Neural progenitor cell (in vitro differentiated cells): ENCODE data around the gene ZNF777. TPM values are rescaled to one million over a fixed set of nuclear protein-coding genes. Genes with fewer than 3 reads are reported as not detected.
"Not testable (repeated sequence)": the region's sequence is repeated elsewhere in the genome, so short reads cannot be mapped to it uniquely, and the experiment has no call there.

Source experiments
- DNase-seq: peaks from one replicate; pipeline ENCODE4 v3.0.0-alpha.2; 2016; ENCODE audit warnings: low spot score
- H2AFZ ChIP-seq: fragments of 200-600 bp; sonication (generic); replicated peaks from 2 replicates; pipeline ENCODE4 v1.6.1; 2016; ENCODE audit warnings: antibody characterized with exemption
- H3F3A ChIP-seq: fragments of 200-600 bp; sonication (generic); 2 replicates; pipeline ENCODE4 v1.6.1; 2016; ENCODE audit warnings: antibody characterized with exemption, low read depth
- H3K27ac ChIP-seq: fragments of 200-600 bp; sonication (generic); 2 replicates; pipeline ENCODE4 v1.5.1; 2016; ENCODE audit warnings: mild to moderate bottlenecking
- H3K27me3 ChIP-seq: fragments of 200-600 bp; sonication (generic); 2 replicates; pipeline ENCODE4 v1.6.1; 2016; ENCODE audit warnings: mild to moderate bottlenecking, moderate library complexity
- H3K36me3 ChIP-seq: fragments of 200-600 bp; sonication (generic); 2 replicates; pipeline ENCODE4 v1.5.1; 2016
- H3K4me1 ChIP-seq: fragments of 200-600 bp; sonication (generic); 2 replicates; pipeline ENCODE4 v1.6.1; 2016; ENCODE audit warnings: mixed run types
- H3K4me2 ChIP-seq: fragments of 200-600 bp; sonication (generic); 2 replicates; pipeline ENCODE4 v1.6.1; 2016
- H3K4me3 ChIP-seq: fragments of 200-600 bp; sonication (generic); 2 replicates; pipeline ENCODE4 v1.5.1; 2016
- H3K79me2 ChIP-seq: fragments of 200-600 bp; sonication (generic); 2 replicates; pipeline ENCODE4 v1.6.1; 2016; ENCODE audit warnings: low read depth
- H3K9ac ChIP-seq: fragments of 200-600 bp; sonication (generic); 2 replicates; pipeline ENCODE4 v1.6.1; 2016
- H3K9me3 ChIP-seq: fragments of 200-600 bp; sonication (generic); 2 replicates; pipeline ENCODE4 v1.5.1; 2016; ENCODE audit warnings: low read depth
- H4K20me1 ChIP-seq: fragments of 200-600 bp; sonication (generic); 2 replicates; pipeline ENCODE4 v1.6.1; 2016; ENCODE audit warnings: low read depth
- H3K27ac Mint-ChIP-seq: 3 replicates; pipeline ENCODE4 v1.8.0; 2021; ENCODE audit warnings: mixed read lengths
- H3K27me3 Mint-ChIP-seq: 2 replicates; pipeline ENCODE4 v1.8.0; 2022; ENCODE audit warnings: low read depth, mild to moderate bottlenecking, inconsistent platforms, moderate library complexity, mixed read lengths; ENCODE audit not compliant: insufficient read depth
- H3K36me3 Mint-ChIP-seq: 3 replicates; pipeline ENCODE4 v1.8.0; 2021; ENCODE audit warnings: mixed read lengths
- H3K4me1 Mint-ChIP-seq: 3 replicates; pipeline ENCODE4 v1.8.0; 2021; ENCODE audit warnings: mixed read lengths
- H3K4me3 Mint-ChIP-seq: 3 replicates; pipeline ENCODE4 v1.8.0; 2021; ENCODE audit warnings: mild to moderate bottlenecking, moderate library complexity, mixed read lengths
- H3K9me3 Mint-ChIP-seq: 3 replicates; pipeline ENCODE4 v1.8.0; 2020; ENCODE audit warnings: mixed read lengths
- CTCF ChIP-seq: fragments of 200-600 bp; sonication (generic); IDR thresholded peaks from 2 replicates; pipeline ENCODE4 v1.5.1; 2017; ENCODE audit warnings: antibody characterized with exemption, mild to moderate bottlenecking
- EZH2 ChIP-seq: fragments of 200-600 bp; sonication (generic); IDR thresholded peaks from 2 replicates; pipeline ENCODE4 v1.6.1; 2017; ENCODE audit warnings: antibody characterized with exemption, mild to moderate bottlenecking, moderate library complexity
- EZH2phosphoT487 ChIP-seq: fragments of 200-600 bp; sonication (generic); IDR thresholded peaks from 2 replicates; pipeline ENCODE4 v1.6.1; 2017; ENCODE audit warnings: antibody characterized with exemption
- total RNA-seq: library from RNA; depleted of rRNA; stranded (reverse); fragments of >200 nt; gene quantifications from 2 replicates; pipeline ENCODE4 v1.2.3, GENCODE V29; 2015; ENCODE audit warnings: low replicate concordance

ZNF777 gene
- total RNA-seq, 1 donor from 2014 or later: 6.6 TPM

- Histone ChIP-seq H4K20me1 (no peaks in the 10 kb centered on the region), H3K9me3 (no peaks in the 10 kb centered on the region), H3F3A (no peaks in the 10 kb centered on the region), H3K4me3 (no peak overlapping the region), H3K27me3 (no peaks in the 10 kb centered on the region), H3K36me3 (no peaks in the 10 kb centered on the region), H3K27ac (no peak overlapping the region), H3K9ac (no peak overlapping the region), H3K4me1 (no peaks in the 10 kb centered on the region), H3K79me2 (no peaks in the 10 kb centered on the region), H3K4me2 (no peak overlapping the region), H2AFZ (peak overlapping the region; percentile 47)
- H3K36me3 Mint-ChIP-seq: no peaks in the 10 kb centered on the region
- DNase-seq: no peak
- H3K4me1 Mint-ChIP-seq: peaks cover 2% of the 10 kb centered on the region
- no peak overlapping the region for H3K4me3 Mint-ChIP-seq
- TF ChIP-seq EZH2phosphoT487 (no peak), CTCF (no peak), EZH2 (no peak)
- H3K27ac Mint-ChIP-seq: peak overlapping the region; percentile 46
- H3K27me3 Mint-ChIP-seq: no peaks in the 10 kb centered on the region
- no peaks in the 10 kb centered on the region for H3K9me3 Mint-ChIP-seq
Measured at GRCh38 chr7:149397470-149398043, 63.3 kb downstream of the ZNF777 start.

GRCh38 chr7:149388550-149389335 is 72.1 kb downstream of the ZNF777 start:
- H3K4me1 Mint-ChIP-seq: not testable (repeated sequence)

GRCh38 chr7:149386514-149386913 is 74.3 kb downstream of the ZNF777 start:
- not testable (repeated sequence) for H3K27ac Mint-ChIP-seq, H3K27me3 Mint-ChIP-seq, H3K27ac ChIP-seq

More at GRCh38 chr7:149388550-149389335, 72.1 kb downstream of the ZNF777 start:
- H3K27me3 ChIP-seq, H3K4me2 ChIP-seq, H3K9ac ChIP-seq, H3K79me2 ChIP-seq, H3K4me3 ChIP-seq, H3K27ac ChIP-seq, H3K4me1 ChIP-seq, H3K4me3 Mint-ChIP-seq, H2AFZ ChIP-seq, H3K9me3 ChIP-seq, DNase-seq, H3F3A ChIP-seq, H3K27me3 Mint-ChIP-seq, H3K9me3 Mint-ChIP-seq, H3K36me3 Mint-ChIP-seq, H3K27ac Mint-ChIP-seq, H4K20me1 ChIP-seq, H3K36me3 ChIP-seq: not testable (repeated sequence)

GRCh38 chr7:149385195-149385950 is 75.5 kb downstream of the ZNF777 start:
- H3F3A ChIP-seq: no peaks in the 10 kb centered on the region
- H3K36me3 Mint-ChIP-seq: no peaks in the 10 kb centered on the region
- H3K4me3 ChIP-seq: no peak overlapping the region
- H3K36me3 ChIP-seq: no peaks in the 10 kb centered on the region
- H3K27ac ChIP-seq: no peak overlapping the region
- H3K27ac Mint-ChIP-seq: no peak overlapping the region
- no peak for TF ChIP-seq EZH2phosphoT487
- no peaks in the 10 kb centered on the region for H3K9me3 ChIP-seq
- H3K27me3 ChIP-seq: no peaks in the 10 kb centered on the region
- DNase-seq: no peak
- H4K20me1 ChIP-seq: no peaks in the 10 kb centered on the region
- H3K9me3 Mint-ChIP-seq: peaks cover 2% of the 10 kb centered on the region
- H2AFZ ChIP-seq: no peak overlapping the region
- H3K4me1 Mint-ChIP-seq: no peaks in the 10 kb centered on the region
- no peaks in the 10 kb centered on the region for H3K79me2 ChIP-seq
- no peak overlapping the region for H3K9ac ChIP-seq
- no peak overlapping the region for H3K4me3 Mint-ChIP-seq
- no peaks in the 10 kb centered on the region for H3K4me1 ChIP-seq
- no peak overlapping the region for H3K4me2 ChIP-seq
- no peaks in the 10 kb centered on the region for H3K27me3 Mint-ChIP-seq

More at GRCh38 chr7:149386514-149386913, 74.3 kb downstream of the ZNF777 start:
- H3K4me3 ChIP-seq, H3K79me2 ChIP-seq, H3K9me3 Mint-ChIP-seq, H3K4me2 ChIP-seq, H3K36me3 Mint-ChIP-seq, H3K4me3 Mint-ChIP-seq, H3K4me1 Mint-ChIP-seq, H2AFZ ChIP-seq, H3K9me3 ChIP-seq, H4K20me1 ChIP-seq, DNase-seq, H3F3A ChIP-seq, H3K27me3 ChIP-seq, H3K9ac ChIP-seq, H3K36me3 ChIP-seq, H3K4me1 ChIP-seq: not testable (repeated sequence)

Other genes with a start within 250 kb of the ZNF777 start
- gene ZNF212, start 221.4 kb downstream of the ZNF777 start, total RNA-seq: 11.2 and 15.7 TPM in 2 replicates
- 5.5 and 12.0 TPM in 2 replicates for gene ZNF783, start 198.9 kb downstream of the ZNF777 start, total RNA-seq
- gene ZNF746, start 36.7 kb upstream of the ZNF777 start, total RNA-seq: 11.0 and 24.1 TPM in 2 replicates